ENCODE data around the gene TTYH3. TPM values are rescaled to one million over a fixed set of nuclear protein-coding genes. Genes with fewer than 3 reads are reported as not detected.

Gene TTYH3
- total and polyA plus RNA-seq, 9 of the 15 experiments (the other 6 are each of a cell fraction or from before 2014, with no cell fraction given): 0.01 to 5.5 (median 1.1) TPM

DNA sequence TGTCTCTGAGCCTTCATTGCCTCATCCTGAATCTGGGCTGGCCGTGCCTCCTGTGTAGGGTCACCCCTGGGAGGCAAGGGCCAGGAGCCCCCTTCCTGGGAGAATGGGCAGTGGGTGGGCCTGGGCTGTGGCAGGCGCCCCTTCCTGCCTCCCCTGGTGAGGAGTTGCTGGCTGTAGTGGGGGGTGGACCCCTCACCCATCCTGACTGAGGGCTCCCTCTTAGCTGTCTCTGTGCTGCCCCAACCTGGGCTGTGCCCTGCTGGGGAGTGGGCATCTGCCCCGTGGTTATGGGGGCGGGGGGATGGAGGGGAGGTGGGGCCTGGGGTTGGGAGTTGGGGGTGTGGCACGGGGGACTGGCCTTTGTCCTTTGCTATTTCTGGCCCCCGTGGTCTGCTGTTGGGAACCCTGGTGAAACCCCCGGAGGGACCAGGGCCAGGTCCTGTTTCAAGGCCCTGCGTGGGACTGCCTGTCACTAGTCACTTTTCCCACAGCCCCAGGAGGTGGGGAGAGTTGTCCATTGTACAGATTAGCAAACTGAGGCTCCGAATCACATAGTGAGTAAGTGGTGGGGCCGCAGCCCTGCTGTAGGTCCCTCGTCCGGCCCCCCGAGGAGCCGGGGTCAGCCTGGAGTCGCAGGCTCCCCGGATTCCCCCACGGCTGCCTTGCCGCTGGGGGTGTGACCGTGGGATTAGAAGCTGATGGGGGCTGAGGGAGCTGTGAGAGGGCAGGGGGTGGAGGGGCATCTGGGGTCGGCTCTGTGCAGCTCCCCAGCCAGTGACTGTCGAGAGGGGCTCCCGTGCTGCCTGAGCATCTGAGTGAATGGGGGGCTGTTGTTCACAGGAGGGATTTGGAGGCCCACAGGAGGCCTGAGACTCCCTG is 2.7 kb downstream of the TTYH3 start:
- no peak for ATAC-seq
- H3K4me1 ChIP-seq (replicated peaks in 1 of 2; ENCODE audit: control insufficient read depth in 2 of 2, insufficient read depth in 2 of 2, low read length in 2 of 2): peaks cover 18 to 81% of the 10 kb centered on the region in 2 experiments
- TF ChIP-seq RCOR1 (IDR thresholded peaks at IDR 0.05; ENCODE audit: borderline replicate concordance in 1 of 2, low read depth in 2 of 2, low read length in 2 of 2) (no peak), SLC30A9 (CRISPR knock-in tag; IDR thresholded peaks at IDR 0.05) (no peak), NFE2L1 (tag; IDR thresholded peaks at IDR 0.05; ENCODE audit: borderline replicate concordance, low read depth) (no peak), ZNF431 (CRISPR knock-in tag; IDR thresholded peaks at IDR 0.05) (no peak), STAT5A (IDR thresholded peaks at IDR 0.05; ENCODE audit: borderline replicate concordance, low read length) (no peak), ZNF3 (CRISPR knock-in tag; IDR thresholded peaks at IDR 0.05) (no peak), RNF2 (IDR thresholded peaks at IDR 0.05) (no peak), RBM25 (IDR thresholded peaks at IDR 0.05; ENCODE audit: low read depth, low read length, severe bottlenecking) (peak; percentile 43), RFX5 (IDR thresholded peaks at IDR 0.05; ENCODE audit: low read depth, low read length) (no peak), PHF20 (IDR thresholded peaks at IDR 0.05; ENCODE audit: partially characterized antibody) (no peak), KDM1A (IDR thresholded peaks at IDR 0.05) (peak in 1 of 2 experiments; percentile 42; a peak in 1 of 4 replicates), MCM5 (IDR thresholded peaks at IDR 0.05; ENCODE audit: low read depth) (no peak), CEBPG (CRISPR knock-in tag; IDR thresholded peaks at IDR 0.05) (no peak), CEBPG (tag; conservative IDR thresholded peaks at IDR 0.05 in 1 of 2, IDR thresholded peaks at IDR 0.05 in 1 of 2) (no peak), FOXA1 (IDR thresholded peaks at IDR 0.05; ENCODE audit: borderline replicate concordance) (no peak), CCAR2 (IDR thresholded peaks at IDR 0.05; ENCODE audit: low read depth, low read length) (no peak), BCOR (IDR thresholded peaks at IDR 0.05) (peak; percentile 60), SMAD3 (CRISPR knock-in tag; conservative IDR thresholded peaks at IDR 0.05) (no peak)
- TF ChIP-seq, protein P1, sequence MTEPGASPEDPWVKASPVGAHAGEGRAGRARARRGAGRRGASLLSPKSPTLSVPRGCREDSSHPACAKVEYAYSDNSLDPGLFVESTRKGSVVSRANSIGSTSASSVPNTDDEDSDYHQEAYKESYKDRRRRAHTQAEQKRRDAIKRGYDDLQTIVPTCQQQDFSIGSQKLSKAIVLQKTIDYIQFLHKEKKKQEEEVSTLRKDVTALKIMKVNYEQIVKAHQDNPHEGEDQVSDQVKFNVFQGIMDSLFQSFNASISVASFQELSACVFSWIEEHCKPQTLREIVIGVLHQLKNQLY (CRISPR knock-in tag; conservative IDR thresholded peaks at IDR 0.05): no peak
- TF ChIP-seq, protein P2, sequence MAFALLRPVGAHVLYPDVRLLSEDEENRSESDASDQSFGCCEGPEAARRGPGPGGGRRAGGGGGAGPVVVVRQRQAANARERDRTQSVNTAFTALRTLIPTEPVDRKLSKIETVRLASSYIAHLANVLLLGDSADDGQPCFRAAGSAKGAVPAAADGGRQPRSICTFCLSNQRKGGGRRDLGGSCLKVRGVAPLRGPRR (CRISPR knock-in tag; IDR thresholded peaks at IDR 0.05): no peak
- TF ChIP-seq, protein P3, sequence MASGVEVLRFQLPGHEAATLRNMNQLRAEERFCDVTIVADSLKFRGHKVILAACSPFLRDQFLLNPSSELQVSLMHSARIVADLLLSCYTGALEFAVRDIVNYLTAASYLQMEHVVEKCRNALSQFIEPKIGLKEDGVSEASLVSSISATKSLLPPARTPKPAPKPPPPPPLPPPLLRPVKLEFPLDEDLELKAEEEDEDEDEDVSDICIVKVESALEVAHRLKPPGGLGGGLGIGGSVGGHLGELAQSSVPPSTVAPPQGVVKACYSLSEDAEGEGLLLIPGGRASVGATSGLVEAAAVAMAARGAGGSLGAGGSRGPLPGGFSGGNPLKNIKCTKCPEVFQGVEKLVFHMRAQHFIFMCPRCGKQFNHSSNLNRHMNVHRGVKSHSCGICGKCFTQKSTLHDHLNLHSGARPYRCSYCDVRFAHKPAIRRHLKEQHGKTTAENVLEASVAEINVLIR (CRISPR knock-in tag; IDR thresholded peaks at IDR 0.05): no peak

More for the DNA sequence above, 2.7 kb downstream of the TTYH3 start:
- intact Hi-C loops (cut with micrococcal nuclease): no loop called here
- H3K79me2 ChIP-seq (ENCODE audit: control insufficient read depth, insufficient read depth, low read length): no peaks in the 10 kb centered on the region; the same call in 2 of the 3 replicates
- 72% methylated on average over 13 of the region's 22 CpGs for WGBS (ENCODE audit: insufficient coverage, low coverage, missing lambda C conversion rate)
- ChIA-PET CTCF (ENCODE audit: low intra/inter-chr PET ratio) (no interaction called here), POLR2A (interaction anchor here (0.6 to 2.3 kb wide), 5 partner anchors 8 to 76 kb away, joined by 3 to 6 read pairs (median 3); partner anchors contain the start of gene IQCE)
- no peak overlapping the region for H3K27ac ChIP-seq (ENCODE audit: extremely low read depth, low read depth, low read length)
- peaks cover 15% of the 10 kb centered on the region for H4K20me1 ChIP-seq (replicated peaks; ENCODE audit: control insufficient read depth, insufficient read depth, low read length)
- H2AFZ ChIP-seq (ENCODE audit: low read depth, low read length): no peak overlapping the region
- peak overlapping the region in 1 of 2 experiments; percentile 37; a peak in 1 of 4 replicates for H3K9ac ChIP-seq (ENCODE audit: insufficient read depth in 1 of 2, low read depth in 2 of 2, low read length in 2 of 2)
- H3K9me3 ChIP-seq (replicated peaks; ENCODE audit: control insufficient read depth, insufficient read depth, low read depth, low read length): no peaks in the 10 kb centered on the region
- FAIRE-seq: no peak
- no peaks in the 10 kb centered on the region; a peak in 1 of 5 replicates for H3K27me3 ChIP-seq (ENCODE audit: control insufficient read depth in 2 of 2, insufficient read depth in 2 of 2, low read length in 2 of 2)
- H3K4me2 ChIP-seq (ENCODE audit: insufficient read depth, low read length): no peak overlapping the region
- DNase-seq (ENCODE audit: extremely low read depth in 1 of 4, low spot score in 3 of 4): no peak
- H3K9me1 ChIP-seq (ENCODE audit: control insufficient read depth, insufficient read depth, low read length): no peaks in the 10 kb centered on the region
- H3K4me3 ChIP-seq: no peak overlapping the region
- BruUV-seq (replicated peaks): no TSS peak
- in situ Hi-C loops (cut with MboI): no loop called here
- H3K36me3 ChIP-seq (ENCODE audit: control insufficient read depth, insufficient read depth, low read length): no peaks in the 10 kb centered on the region
